Measurements from ENCODE around the gene MT4. TPM values are rescaled to one million over a fixed set of nuclear protein-coding genes. Genes with fewer than 3 reads are reported as not detected.

Gene MT4
- polyA plus RNA-seq, 1 donor: not detected

- H3K27me3 ChIP-seq (ENCODE audit: control insufficient read depth, insufficient read depth, low read length): peaks cover 15% of the 10 kb centered on the region
- no peak overlapping the region for H3K27ac ChIP-seq (ENCODE audit: low read length)
- no peaks in the 10 kb centered on the region for H3K9me3 ChIP-seq (ENCODE audit: control insufficient read depth, low read depth, low read length)
- no peaks in the 10 kb centered on the region for H3K36me3 ChIP-seq (ENCODE audit: control insufficient read depth, insufficient read depth, low read length)
- H3K4me3 ChIP-seq (ENCODE audit: low read length): no peak overlapping the region
- H3K4me1 ChIP-seq (ENCODE audit: control insufficient read depth, insufficient read depth, low read length): no peaks in the 10 kb centered on the region
- DNase-seq: no peak
- no CpG with 5 or more reads among the region's 8 CpGs for WGBS (ENCODE audit: insufficient coverage, low lambda C conversion rate)
These were observed 6.7 kb upstream of the MT4 start for GRCh38 chr16:56558024-56558747.

- no CpG with 5 or more reads among the region's 4 CpGs for WGBS (ENCODE audit: insufficient coverage, low lambda C conversion rate)
- Histone ChIP-seq H3K27ac (ENCODE audit: low read length) (no peak overlapping the region), H3K9me3 (ENCODE audit: control insufficient read depth, low read depth, low read length) (no peaks in the 10 kb centered on the region)
These were observed 5.8 kb upstream of the MT4 start for GRCh38 chr16:56559109-56559508.

GRCh38 chr16:56560447-56560846 lies 4.4 kb upstream of the MT4 start:
- WGBS (ENCODE audit: insufficient coverage, low lambda C conversion rate): no CpG with 5 or more reads among the region's 1 CpG

More at GRCh38 chr16:56559109-56559508, 5.8 kb upstream of the MT4 start:
- Histone ChIP-seq H3K4me3 (ENCODE audit: low read length) (no peak overlapping the region), H3K36me3 (ENCODE audit: control insufficient read depth, insufficient read depth, low read length) (no peaks in the 10 kb centered on the region), H3K27me3 (ENCODE audit: control insufficient read depth, insufficient read depth, low read length) (peaks cover 16% of the 10 kb centered on the region), H3K4me1 (ENCODE audit: control insufficient read depth, insufficient read depth, low read length) (no peaks in the 10 kb centered on the region)
- no peak for DNase-seq

GRCh38 chr16:56561126-56561525 lies 3.7 kb upstream of the MT4 start:
- H3K9me3 ChIP-seq (ENCODE audit: control insufficient read depth, low read depth, low read length): no peaks in the 10 kb centered on the region
- H3K4me3 ChIP-seq (ENCODE audit: low read length): no peak overlapping the region
- DNase-seq: no peak
- peaks cover 18% of the 10 kb centered on the region for H3K27me3 ChIP-seq (ENCODE audit: control insufficient read depth, insufficient read depth, low read length)
- H3K27ac ChIP-seq (ENCODE audit: low read length): no peak overlapping the region
- H3K36me3 ChIP-seq (ENCODE audit: control insufficient read depth, insufficient read depth, low read length): no peaks in the 10 kb centered on the region
- no peaks in the 10 kb centered on the region for H3K4me1 ChIP-seq (ENCODE audit: control insufficient read depth, insufficient read depth, low read length)
- WGBS (ENCODE audit: insufficient coverage, low lambda C conversion rate): 60% methylated on average over 1 of the region's 1 CpG

More at GRCh38 chr16:56560447-56560846, 4.4 kb upstream of the MT4 start:
- Histone ChIP-seq H3K4me3 (ENCODE audit: low read length) (no peak overlapping the region), H3K9me3 (ENCODE audit: control insufficient read depth, low read depth, low read length) (no peaks in the 10 kb centered on the region), H3K4me1 (ENCODE audit: control insufficient read depth, insufficient read depth, low read length) (no peaks in the 10 kb centered on the region), H3K36me3 (ENCODE audit: control insufficient read depth, insufficient read depth, low read length) (no peaks in the 10 kb centered on the region), H3K27me3 (ENCODE audit: control insufficient read depth, insufficient read depth, low read length) (peaks cover 16% of the 10 kb centered on the region), H3K27ac (ENCODE audit: low read length) (no peak overlapping the region)
- no peak for DNase-seq

GRCh38 chr16:56569971-56570370 lies 5.1 kb downstream of the MT4 start:
- WGBS (ENCODE audit: insufficient coverage, low lambda C conversion rate): no CpG with 5 or more reads among the region's 1 CpG
- Histone ChIP-seq H3K27me3 (ENCODE audit: control insufficient read depth, insufficient read depth, low read length) (peaks cover 24% of the 10 kb centered on the region), H3K36me3 (ENCODE audit: control insufficient read depth, insufficient read depth, low read length) (no peaks in the 10 kb centered on the region), H3K9me3 (ENCODE audit: control insufficient read depth, low read depth, low read length) (no peaks in the 10 kb centered on the region), H3K4me3 (ENCODE audit: low read length) (no peak overlapping the region), H3K27ac (ENCODE audit: low read length) (no peak overlapping the region), H3K4me1 (ENCODE audit: control insufficient read depth, insufficient read depth, low read length) (no peaks in the 10 kb centered on the region)
- DNase-seq: no peak

GRCh38 chr16:56571525-56571924 lies 6.7 kb downstream of the MT4 start:
- H3K4me1 ChIP-seq (ENCODE audit: control insufficient read depth, insufficient read depth, low read length): no peaks in the 10 kb centered on the region
- H3K9me3 ChIP-seq (ENCODE audit: control insufficient read depth, low read depth, low read length): no peaks in the 10 kb centered on the region
- no peak overlapping the region for H3K4me3 ChIP-seq (ENCODE audit: low read length)
- no peaks in the 10 kb centered on the region for H3K36me3 ChIP-seq (ENCODE audit: control insufficient read depth, insufficient read depth, low read length)
- H3K27me3 ChIP-seq (ENCODE audit: control insufficient read depth, insufficient read depth, low read length): peaks cover 17% of the 10 kb centered on the region
- H3K27ac ChIP-seq (ENCODE audit: low read length): no peak overlapping the region
- WGBS (ENCODE audit: insufficient coverage, low lambda C conversion rate): no CpG with 5 or more reads among the region's 11 CpGs
- DNase-seq: no peak

GRCh38 chr16:56574625-56575024 lies 9.8 kb downstream of the MT4 start:
- no peaks in the 10 kb centered on the region for H3K4me1 ChIP-seq (ENCODE audit: control insufficient read depth, insufficient read depth, low read length)
- WGBS (ENCODE audit: insufficient coverage, low lambda C conversion rate): no CpG with 5 or more reads among the region's 1 CpG

GRCh38 chr16:56576585-56577299 lies 11.9 kb downstream of the MT4 start:
- Histone ChIP-seq H3K4me3 (ENCODE audit: low read length) (no peak overlapping the region), H3K27me3 (ENCODE audit: control insufficient read depth, insufficient read depth, low read length) (no peaks in the 10 kb centered on the region), H3K36me3 (ENCODE audit: control insufficient read depth, insufficient read depth, low read length) (no peaks in the 10 kb centered on the region), H3K4me1 (ENCODE audit: control insufficient read depth, insufficient read depth, low read length) (no peaks in the 10 kb centered on the region), H3K9me3 (ENCODE audit: control insufficient read depth, low read depth, low read length) (no peaks in the 10 kb centered on the region), H3K27ac (ENCODE audit: low read length) (no peak overlapping the region)
- DNase-seq: peak; percentile 83
- no CpG with 5 or more reads among the region's 8 CpGs for WGBS (ENCODE audit: insufficient coverage, low lambda C conversion rate)

More at GRCh38 chr16:56574625-56575024, 9.8 kb downstream of the MT4 start:
- Histone ChIP-seq H3K27ac (ENCODE audit: low read length) (no peak overlapping the region), H3K36me3 (ENCODE audit: control insufficient read depth, insufficient read depth, low read length) (no peaks in the 10 kb centered on the region), H3K27me3 (ENCODE audit: control insufficient read depth, insufficient read depth, low read length) (no peaks in the 10 kb centered on the region), H3K9me3 (ENCODE audit: control insufficient read depth, low read depth, low read length) (no peaks in the 10 kb centered on the region), H3K4me3 (ENCODE audit: low read length) (no peak overlapping the region)
- no peak for DNase-seq

GRCh38 chr16:56577300-56577625 lies 12.4 kb downstream of the MT4 start:
- 0% methylated on average over 1 of the region's 4 CpGs for WGBS (ENCODE audit: insufficient coverage, low lambda C conversion rate)
- Histone ChIP-seq H3K27ac (ENCODE audit: low read length) (no peak overlapping the region), H3K9me3 (ENCODE audit: control insufficient read depth, low read depth, low read length) (no peaks in the 10 kb centered on the region), H3K4me3 (ENCODE audit: low read length) (no peak overlapping the region), H3K36me3 (ENCODE audit: control insufficient read depth, insufficient read depth, low read length) (no peaks in the 10 kb centered on the region), H3K4me1 (ENCODE audit: control insufficient read depth, insufficient read depth, low read length) (no peaks in the 10 kb centered on the region), H3K27me3 (ENCODE audit: control insufficient read depth, insufficient read depth, low read length) (no peaks in the 10 kb centered on the region)
- no peak for DNase-seq

GRCh38 chr16:56580391-56581048 lies 15.6 kb downstream of the MT4 start:
- no peak overlapping the region for H3K4me3 ChIP-seq (ENCODE audit: low read length)
- H3K4me1 ChIP-seq (ENCODE audit: control insufficient read depth, insufficient read depth, low read length): no peaks in the 10 kb centered on the region
- DNase-seq: no peak
- H3K27ac ChIP-seq (ENCODE audit: low read length): no peak overlapping the region
- H3K36me3 ChIP-seq (ENCODE audit: control insufficient read depth, insufficient read depth, low read length): no peaks in the 10 kb centered on the region
- peaks cover 12% of the 10 kb centered on the region for H3K27me3 ChIP-seq (ENCODE audit: control insufficient read depth, insufficient read depth, low read length)
- no peaks in the 10 kb centered on the region for H3K9me3 ChIP-seq (ENCODE audit: control insufficient read depth, low read depth, low read length)
- 21% methylated on average over 2 of the region's 6 CpGs for WGBS (ENCODE audit: insufficient coverage, low lambda C conversion rate)
